ENCODE measurements around the gene PLEKHJ1. TPM values are rescaled to one million over a fixed set of nuclear protein-coding genes. Genes with fewer than 3 reads are reported as not detected.
A peak's percentile ranks its signal among the peaks of the same experiment; 100 is the strongest.

PLEKHJ1 gene
- total and polyA plus RNA-seq, 2 of the 13 experiments (the other 11 are each of a cell fraction or from before 2014, with no cell fraction given): 70.5 to 130 TPM

- TF ChIP-seq HBP1 (CRISPR knock-in tag; IDR thresholded peaks at IDR 0.05; ENCODE audit: low read depth) (no peak), ZNF335 (CRISPR knock-in tag; IDR thresholded peaks at IDR 0.05) (no peak), ZBTB34 (CRISPR knock-in tag; IDR thresholded peaks at IDR 0.05) (no peak), RBFOX2 (IDR thresholded peaks at IDR 0.05; ENCODE audit: low read depth, low read length) (peak; percentile 74), ZNF850 (CRISPR knock-in tag; conservative IDR thresholded peaks at IDR 0.05) (no peak), RORA (CRISPR knock-in tag; IDR thresholded peaks at IDR 0.05) (no peak), LRRFIP1 (CRISPR knock-in tag; conservative IDR thresholded peaks at IDR 0.05) (no peak), EED (CRISPR knock-in tag; IDR thresholded peaks at IDR 0.05) (no peak), POLR2A (IDR thresholded peaks at IDR 0.05; ENCODE audit: insufficient read depth in 1 of 2, low read depth in 2 of 2, low read length in 2 of 2) (peak in 1 of 2 experiments; percentile 10; a peak in 2 of 4 replicates), ZBTB3 (CRISPR knock-in tag; IDR thresholded peaks at IDR 0.05; ENCODE audit: borderline replicate concordance, low read depth) (0 out of 2 replicates have a peak, but pooled peaks have one; percentile 5), ZNF737 (CRISPR knock-in tag; IDR thresholded peaks at IDR 0.05; ENCODE audit: borderline replicate concordance) (no peak), FOXA3 (CRISPR knock-in tag; IDR thresholded peaks at IDR 0.05) (no peak), RXRB (CRISPR knock-in tag; IDR thresholded peaks at IDR 0.05; ENCODE audit: borderline replicate concordance) (no peak), ELF3 (CRISPR knock-in tag; IDR thresholded peaks at IDR 0.05) (0 out of 2 replicates have a peak, but pooled peaks have one; percentile 4), POLR2AphosphoS5 (IDR thresholded peaks at IDR 0.05; ENCODE audit: low read depth, low read length) (peak; percentile 65; the same call in 1 of the 2 replicates)
- TF ChIP-seq, protein P1, sequence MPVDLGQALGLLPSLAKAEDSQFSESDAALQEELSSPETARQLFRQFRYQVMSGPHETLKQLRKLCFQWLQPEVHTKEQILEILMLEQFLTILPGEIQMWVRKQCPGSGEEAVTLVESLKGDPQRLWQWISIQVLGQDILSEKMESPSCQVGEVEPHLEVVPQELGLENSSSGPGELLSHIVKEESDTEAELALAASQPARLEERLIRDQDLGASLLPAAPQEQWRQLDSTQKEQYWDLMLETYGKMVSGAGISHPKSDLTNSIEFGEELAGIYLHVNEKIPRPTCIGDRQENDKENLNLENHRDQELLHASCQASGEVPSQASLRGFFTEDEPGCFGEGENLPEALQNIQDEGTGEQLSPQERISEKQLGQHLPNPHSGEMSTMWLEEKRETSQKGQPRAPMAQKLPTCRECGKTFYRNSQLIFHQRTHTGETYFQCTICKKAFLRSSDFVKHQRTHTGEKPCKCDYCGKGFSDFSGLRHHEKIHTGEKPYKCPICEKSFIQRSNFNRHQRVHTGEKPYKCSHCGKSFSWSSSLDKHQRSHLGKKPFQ (CRISPR knock-in tag; IDR thresholded peaks at IDR 0.05; ENCODE audit: insufficient replicate concordance): no peak
- TF ChIP-seq, protein P2, sequence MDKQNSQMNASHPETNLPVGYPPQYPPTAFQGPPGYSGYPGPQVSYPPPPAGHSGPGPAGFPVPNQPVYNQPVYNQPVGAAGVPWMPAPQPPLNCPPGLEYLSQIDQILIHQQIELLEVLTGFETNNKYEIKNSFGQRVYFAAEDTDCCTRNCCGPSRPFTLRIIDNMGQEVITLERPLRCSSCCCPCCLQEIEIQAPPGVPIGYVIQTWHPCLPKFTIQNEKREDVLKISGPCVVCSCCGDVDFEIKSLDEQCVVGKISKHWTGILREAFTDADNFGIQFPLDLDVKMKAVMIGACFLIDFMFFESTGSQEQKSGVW (CRISPR knock-in tag; IDR thresholded peaks at IDR 0.05; ENCODE audit: borderline replicate concordance): no peak
- TF ChIP-seq, protein P3, sequence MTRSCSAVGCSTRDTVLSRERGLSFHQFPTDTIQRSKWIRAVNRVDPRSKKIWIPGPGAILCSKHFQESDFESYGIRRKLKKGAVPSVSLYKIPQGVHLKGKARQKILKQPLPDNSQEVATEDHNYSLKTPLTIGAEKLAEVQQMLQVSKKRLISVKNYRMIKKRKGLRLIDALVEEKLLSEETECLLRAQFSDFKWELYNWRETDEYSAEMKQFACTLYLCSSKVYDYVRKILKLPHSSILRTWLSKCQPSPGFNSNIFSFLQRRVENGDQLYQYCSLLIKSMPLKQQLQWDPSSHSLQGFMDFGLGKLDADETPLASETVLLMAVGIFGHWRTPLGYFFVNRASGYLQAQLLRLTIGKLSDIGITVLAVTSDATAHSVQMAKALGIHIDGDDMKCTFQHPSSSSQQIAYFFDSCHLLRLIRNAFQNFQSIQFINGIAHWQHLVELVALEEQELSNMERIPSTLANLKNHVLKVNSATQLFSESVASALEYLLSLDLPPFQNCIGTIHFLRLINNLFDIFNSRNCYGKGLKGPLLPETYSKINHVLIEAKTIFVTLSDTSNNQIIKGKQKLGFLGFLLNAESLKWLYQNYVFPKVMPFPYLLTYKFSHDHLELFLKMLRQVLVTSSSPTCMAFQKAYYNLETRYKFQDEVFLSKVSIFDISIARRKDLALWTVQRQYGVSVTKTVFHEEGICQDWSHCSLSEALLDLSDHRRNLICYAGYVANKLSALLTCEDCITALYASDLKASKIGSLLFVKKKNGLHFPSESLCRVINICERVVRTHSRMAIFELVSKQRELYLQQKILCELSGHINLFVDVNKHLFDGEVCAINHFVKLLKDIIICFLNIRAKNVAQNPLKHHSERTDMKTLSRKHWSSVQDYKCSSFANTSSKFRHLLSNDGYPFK (CRISPR knock-in tag; IDR thresholded peaks at IDR 0.05; ENCODE audit: borderline replicate concordance): no peak
- TF ChIP-seq, protein P4, sequence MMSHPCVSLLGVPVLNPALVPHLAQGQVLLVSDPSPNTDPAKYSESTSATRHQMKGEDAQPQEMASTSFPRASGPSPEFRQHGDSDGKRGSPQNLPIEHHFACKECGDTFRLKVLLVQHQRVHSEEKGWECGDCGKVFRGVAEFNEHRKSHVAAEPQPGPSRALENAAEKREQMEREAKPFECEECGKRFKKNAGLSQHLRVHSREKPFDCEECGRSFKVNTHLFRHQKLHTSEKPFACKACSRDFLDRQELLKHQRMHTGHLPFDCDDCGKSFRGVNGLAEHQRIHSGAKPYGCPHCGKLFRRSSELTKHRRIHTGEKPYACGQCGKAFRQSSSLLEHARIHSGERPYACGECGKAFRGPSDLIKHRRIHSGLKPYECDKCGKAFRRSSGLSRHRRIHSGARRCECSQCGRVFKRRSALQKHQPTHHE (CRISPR knock-in tag; IDR thresholded peaks at IDR 0.05; ENCODE audit: borderline replicate concordance): no peak
These were observed 140 bp downstream of the PLEKHJ1 start (continued) for GRCh38 chr19:2236064-2236313.
